Lower lobe of right lung (tissue), 2 donors: Measurements from ENCODE around the gene TANC1. TPM values are rescaled to one million over a fixed set of nuclear protein-coding genes. Genes with fewer than 3 reads are reported as not detected.

ENCODE experiments used
- ATAC-seq, 2 donors: fragments of 200-7000 bp; cut with Tn5 transposase; one replicate each; pipeline ENCODE4 v1.9.1; 2020 to 2022; ENCODE audit warnings: mild to moderate bottlenecking in 2 of 2, moderate library complexity in 2 of 2
- DNase-seq: peaks from one replicate; pipeline ENCODE4 v3.0.0-alpha.2; 2020
- H3K27ac ChIP-seq: fragments of 200-600 bp; one replicate; pipeline ENCODE4 v1.8.0; 2022
- H3K27me3 ChIP-seq: fragments of 200-600 bp; one replicate; pipeline ENCODE4 v1.8.0; 2022; ENCODE audit warnings: low read depth
- H3K36me3 ChIP-seq: fragments of 200-600 bp; one replicate; pipeline ENCODE4 v1.8.0; 2022; ENCODE audit warnings: mild to moderate bottlenecking
- H3K4me1 ChIP-seq: fragments of 200-600 bp; one replicate; pipeline ENCODE4 v1.8.0; 2022
- H3K4me3 ChIP-seq: fragments of 200-600 bp; one replicate; pipeline ENCODE4 v1.8.0; 2022; ENCODE audit warnings: mild to moderate bottlenecking
- H3K9me3 ChIP-seq: fragments of 200-600 bp; one replicate; pipeline ENCODE4 v1.8.0; 2022
- CTCF ChIP-seq: fragments of 200-600 bp; IDR thresholded peaks from one replicate; pipeline ENCODE4 v1.8.0; 2022; ENCODE audit warnings: antibody characterized with exemption, mild to moderate bottlenecking
- intact Hi-C: fragments of 100-400 bp; cut with DNase I; formaldehyde crosslinking; loops from one replicate; pipeline ENCODE4 v1.11.0; 2022
- total RNA-seq: library from RNA; stranded (reverse); fragmentation: NEBNext Ultra II Directional; extraction: Animal tissue kit (Norgen Biotek cat#: 25700); gene quantifications from one replicate; pipeline ENCODE4 v1.2.1, GENCODE V29; 2021
- donor health status: DM: no; HTN: yes; CAD: no; lungs with severe emphysema.

The TANC1 gene
- total RNA-seq, 1 donor from 2014 or later: 39.5 TPM

GRCh38 chr2:159232456-159233170, 264.2 kb downstream of the TANC1 start:
- H3K9me3 ChIP-seq: no peaks in the 10 kb centered on the region
- intact Hi-C loops: no loop called here
- peaks cover 75% of the 10 kb centered on the region for H3K36me3 ChIP-seq
- H3K4me1 ChIP-seq: peaks cover 25% of the 10 kb centered on the region
- ATAC-seq (no peak), DNase-seq (no peak)
- TF ChIP-seq CTCF: no peak
- H3K27ac ChIP-seq: no peak overlapping the region
- H3K4me3 ChIP-seq: no peak overlapping the region
- H3K27me3 ChIP-seq: no peaks in the 10 kb centered on the region

- ATAC-seq: no peak
- Histone ChIP-seq H3K4me1 (peaks cover 12% of the 10 kb centered on the region), H3K9me3 (no peaks in the 10 kb centered on the region), H3K27me3 (no peaks in the 10 kb centered on the region), H3K36me3 (peaks cover 81% of the 10 kb centered on the region), H3K27ac (no peak overlapping the region), H3K4me3 (no peak overlapping the region)
- no peak for DNase-seq
- intact Hi-C loops: no loop called here
- TF ChIP-seq CTCF: no peak
Observed at GRCh38 chr2:159234868-159235267, 266.4 kb downstream of the TANC1 start.

GRCh38 chr2:159243529-159243928, 275.1 kb downstream of the TANC1 start:
- Histone ChIP-seq H3K9me3 (peaks cover 4% of the 10 kb centered on the region), H3K36me3 (peaks cover 50% of the 10 kb centered on the region), H3K4me3 (no peak overlapping the region), H3K27me3 (no peaks in the 10 kb centered on the region), H3K4me1 (no peaks in the 10 kb centered on the region), H3K27ac (no peak overlapping the region)
- no peak for TF ChIP-seq CTCF
- intact Hi-C loops: no loop called here
- DNase-seq: no peak
- ATAC-seq: no peak

- intact Hi-C loops: no loop called here
- no peak for DNase-seq
Observed at GRCh38 chr2:159246325-159246988, 278.0 kb downstream of the TANC1 start.

More at GRCh38 chr2:159246325-159246988, 278.0 kb downstream of the TANC1 start:
- Histone ChIP-seq H3K27ac (no peak overlapping the region), H3K36me3 (peaks cover 23% of the 10 kb centered on the region), H3K4me1 (peaks cover 23% of the 10 kb centered on the region), H3K4me3 (no peak overlapping the region), H3K9me3 (peaks cover 4% of the 10 kb centered on the region), H3K27me3 (no peaks in the 10 kb centered on the region)
- no peak for ATAC-seq
- no peak for TF ChIP-seq CTCF
